ENCODE results near the gene MAN2A2. TPM values are rescaled to one million over a fixed set of nuclear protein-coding genes. Genes with fewer than 3 reads are reported as not detected.

MAN2A2 gene
- total and polyA plus RNA-seq, 9 of the 15 experiments (the other 6 are each of a cell fraction or from before 2014, with no cell fraction given), result 7.3 to 151 (median 43.4) TPM

GRCh38 chr15:90954712-90955623, 51.9 kb downstream of the MAN2A2 start, which contains the start of gene RCCD1 (continued):
- TF ChIP-seq CTBP1 (IDR thresholded peaks at IDR 0.05; ENCODE audit: borderline replicate concordance) (peak; percentile 69; the same call in 1 of the 2 replicates), ARID1B (IDR thresholded peaks at IDR 0.05) (peak; percentile 46; the same call in 1 of the 2 replicates), ARID4B (CRISPR knock-in tag; IDR thresholded peaks at IDR 0.05) (peak; percentile 74), RCOR1 (IDR thresholded peaks at IDR 0.05; ENCODE audit: borderline replicate concordance in 1 of 2, low read depth in 2 of 2, low read length in 2 of 2) (peak; percentile 52 to 66; a peak in 2 of 4 replicates), USF1 (CRISPR knock-in tag; IDR thresholded peaks at IDR 0.05) (peak; percentile 98), AFF1 (IDR thresholded peaks at IDR 0.05; ENCODE audit: low read depth in 1 of 2, partially characterized antibody in 2 of 2) (peak in 1 of 2 experiments; percentile 59), RUNX1 (IDR thresholded peaks at IDR 0.05; ENCODE audit: low read depth) (no peak), ETV5 (CRISPR knock-in tag; IDR thresholded peaks at IDR 0.05; ENCODE audit: low read depth) (peak; percentile 92), TGIF2 (CRISPR knock-in tag; IDR thresholded peaks at IDR 0.05) (peak; percentile 88; the same call in 1 of the 2 replicates), TCF7L2 (IDR thresholded peaks at IDR 0.05; ENCODE audit: low read depth, low read length) (no peak; the same call in 1 of the 2 replicates), SPI1 (IDR thresholded peaks at IDR 0.05; ENCODE audit: borderline replicate concordance, low read depth, low read length) (no peak), SREBF2 (CRISPR knock-in tag; IDR thresholded peaks at IDR 0.05) (no peak), NELFE (IDR thresholded peaks at IDR 0.05; ENCODE audit: insufficient read depth, insufficient read length) (no peak), LARP7 (IDR thresholded peaks at IDR 0.05) (no peak), TSC22D4 (tag; IDR thresholded peaks at IDR 0.05) (no peak)
